Measurements from ENCODE around the gene DLEU7.

The DLEU7 gene

GRCh38 chr13:50866817-50867636 is 23.5 kb upstream of the DLEU7 start:
- peak; percentile 5 for DNase-seq (ENCODE audit: low read depth, low spot score)
- no peak for TF ChIP-seq CTCF (IDR thresholded peaks at IDR 0.05; ENCODE audit: low read depth, low read length)
- in situ Hi-C loops (cut with HindIII; ENCODE audit: low sequenced_read_pairs), result no loop called here
- no peak overlapping the region for H3K4me3 ChIP-seq (ENCODE audit: low read depth, low read length)

- no peak overlapping the region for H3K4me3 ChIP-seq (ENCODE audit: low read depth, low read length)
- no peak for DNase-seq (ENCODE audit: low read depth, low spot score)
- no peak for TF ChIP-seq CTCF (IDR thresholded peaks at IDR 0.05; ENCODE audit: low read depth, low read length)
- in situ Hi-C loops (cut with HindIII; ENCODE audit: low sequenced_read_pairs), result no loop called here
Observed at GRCh38 chr13:50864492-50864891, 21.0 kb upstream of the DLEU7 start.

- TF ChIP-seq CTCF (IDR thresholded peaks at IDR 0.05; ENCODE audit: low read depth, low read length), result no peak
- H3K4me3 ChIP-seq (ENCODE audit: low read depth, low read length), result no peak overlapping the region
- no peak for DNase-seq (ENCODE audit: low read depth, low spot score)
- in situ Hi-C loops (cut with HindIII; ENCODE audit: low sequenced_read_pairs), result no loop called here
Observed at GRCh38 chr13:50855681-50856080, 12.2 kb upstream of the DLEU7 start.

- no peak overlapping the region for H3K4me3 ChIP-seq (ENCODE audit: low read depth, low read length)
- TF ChIP-seq CTCF (IDR thresholded peaks at IDR 0.05; ENCODE audit: low read depth, low read length), result no peak
- no peak for DNase-seq (ENCODE audit: low read depth, low spot score)
- in situ Hi-C loops (cut with HindIII; ENCODE audit: low sequenced_read_pairs), result no loop called here
Observed at GRCh38 chr13:50850445-50850844, 7.0 kb upstream of the DLEU7 start.

GRCh38 chr13:50847501-50847900 is 4.0 kb upstream of the DLEU7 start:
- in situ Hi-C loops (cut with HindIII; ENCODE audit: low sequenced_read_pairs), result no loop called here
- TF ChIP-seq CTCF (IDR thresholded peaks at IDR 0.05; ENCODE audit: low read depth, low read length), result no peak
- DNase-seq (ENCODE audit: low read depth, low spot score), result no peak
- no peak overlapping the region for H3K4me3 ChIP-seq (ENCODE audit: low read depth, low read length)

- in situ Hi-C loops (cut with HindIII; ENCODE audit: low sequenced_read_pairs), result no loop called here
- H3K4me3 ChIP-seq (ENCODE audit: low read depth, low read length), result no peak overlapping the region
- TF ChIP-seq CTCF (IDR thresholded peaks at IDR 0.05; ENCODE audit: low read depth, low read length), result no peak
- DNase-seq (ENCODE audit: low read depth, low spot score), result no peak
Observed at GRCh38 chr13:50846861-50847475, 3.5 kb upstream of the DLEU7 start.

All from astrocyte of the spinal cord (primary cell).